BJ (cell line): Measurements from ENCODE around the gene SLC39A10. TPM values are rescaled to one million over a fixed set of nuclear protein-coding genes. Genes with fewer than 3 reads are reported as not detected.

Source experiments
- CTCF ChIA-PET: fragments of 350-600 bp; formaldehyde crosslinking; extraction: SDS; loops from one replicate; lab custom pipeline; 2021; ENCODE audit warnings: antibody characterized with exemption, inconsistent platforms; lab: Yijun Ruan, JAX
- POLR2A ChIA-PET: fragments of 300-600 bp; sonication (Branson Sonifier 250); formaldehyde crosslinking; extraction: SDS; loops from one replicate; lab custom pipeline; 2021; ENCODE audit warnings: antibody characterized with exemption; lab: Charles Lee
- DNase-seq: peaks from one replicate; pipeline ENCODE4 v3.0.0-alpha.2; 2011; ENCODE audit warnings: low read depth
- H3K27me3 ChIP-seq: 2 replicates; pipeline ENCODE4 v1.6.0; 2011; ENCODE audit warnings: low read length; ENCODE audit not compliant: control insufficient read depth, insufficient read depth
- H3K36me3 ChIP-seq: 2 replicates; pipeline ENCODE4 v1.5.1; 2011; ENCODE audit warnings: low read length; ENCODE audit not compliant: control insufficient read depth, insufficient read depth
- H3K4me3 ChIP-seq: 2 replicates; pipeline ENCODE4 v1.5.1; 2011; ENCODE audit warnings: low read depth, mild to moderate bottlenecking, control low read depth, low read length
- CTCF ChIP-seq: IDR thresholded peaks from 2 replicates; pipeline ENCODE4 v1.5.1; 2011; ENCODE audit warnings: low read depth, mild to moderate bottlenecking, control low read depth, inconsistent platforms, low read length, moderate library complexity; ENCODE audit not compliant: insufficient read depth
- polyA plus RNA-seq: library from polyadenylated mRNA; depleted of rRNA; stranded (reverse); fragments of >200 nt; gene quantifications from 2 replicates; pipeline ENCODE4 v1.2.3, GENCODE V29; 2011

SLC39A10 gene
- polyA plus RNA-seq, 1 experiment: 13.7 TPM

- no peak for TF ChIP-seq CTCF
- POLR2A ChIA-PET: no interaction called here
- Histone ChIP-seq H3K36me3 (peaks cover 1% of the 10 kb centered on the region), H3K4me3 (no peak overlapping the region), H3K27me3 (no peaks in the 10 kb centered on the region)
- no peak for DNase-seq
- CTCF ChIA-PET: no interaction called here
Measured at GRCh38 chr2:195695002-195695631, 38.1 kb downstream of the SLC39A10 start.

GRCh38 chr2:195696012-195696411, 39.0 kb downstream of the SLC39A10 start:
- no peak for TF ChIP-seq CTCF
- no peak for DNase-seq
- POLR2A ChIA-PET: no interaction called here
- CTCF ChIA-PET: interaction anchor here (1.0 kb wide), 1 partner anchor 8 kb away, joined by 3 read pairs; no protein-coding TSS in a partner anchor
- no peak overlapping the region for H3K4me3 ChIP-seq
- H3K36me3 ChIP-seq: peaks cover 1% of the 10 kb centered on the region
- H3K27me3 ChIP-seq: no peaks in the 10 kb centered on the region

- Histone ChIP-seq H3K4me3 (no peak overlapping the region), H3K36me3 (peaks cover 1% of the 10 kb centered on the region), H3K27me3 (no peaks in the 10 kb centered on the region)
- POLR2A ChIA-PET: no interaction called here
- DNase-seq: no peak
- TF ChIP-seq CTCF: no peak
- CTCF ChIA-PET: no interaction called here
Measured at GRCh38 chr2:195697681-195698220, 40.7 kb downstream of the SLC39A10 start.

GRCh38 chr2:195700480-195700879, 43.5 kb downstream of the SLC39A10 start:
- no peak for DNase-seq
- Histone ChIP-seq H3K27me3 (no peaks in the 10 kb centered on the region), H3K4me3 (no peak overlapping the region), H3K36me3 (0 out of 2 replicates have a peak, but pooled peaks cover 1% of the 10 kb centered on the region)
- CTCF ChIA-PET: no interaction called here
- no peak for TF ChIP-seq CTCF
- POLR2A ChIA-PET: no interaction called here

GRCh38 chr2:195706161-195706900, 49.3 kb downstream of the SLC39A10 start:
- ChIA-PET POLR2A (interaction anchor here (0.6 kb wide), 1 partner anchor 75 kb away, joined by 4 read pairs; no protein-coding TSS in a partner anchor), CTCF (interaction anchor here (1.1 to 1.6 kb wide), 2 partner anchors 16 to 120 kb away, joined by 3 read pairs; no protein-coding TSS in a partner anchor)
- no peak for TF ChIP-seq CTCF
- no peak for DNase-seq
- no peak overlapping the region for H3K4me3 ChIP-seq
- H3K36me3 ChIP-seq: 0 out of 2 replicates have a peak, but pooled peaks cover 1% of the 10 kb centered on the region
- H3K27me3 ChIP-seq: no peaks in the 10 kb centered on the region
